K562 (cell line): ENCODE results near the gene RRP7A. TPM values are rescaled to one million over a fixed set of nuclear protein-coding genes. Genes with fewer than 3 reads are reported as not detected.

ENCODE experiments used
- BHLHE40 ChIP-seq: IDR thresholded peaks from 2 replicates; pipeline ENCODE4 v1.6.1; 2011; ENCODE audit warnings: low read length, improper control_type of control experiment
- C11orf30 ChIP-seq: fragments of 450-650 bp; IDR thresholded peaks from 2 replicates; pipeline ENCODE4 v1.6.1; 2016; ENCODE audit warnings: low read depth, mild to moderate bottlenecking
- EZH2 ChIP-seq: IDR thresholded peaks from 2 replicates; pipeline ENCODE4 v1.6.1; 2012; ENCODE audit warnings: low read depth, mild to moderate bottlenecking, inconsistent platforms, low read length, borderline replicate concordance
- HNRNPLL ChIP-seq: fragments of 200-400 bp; formaldehyde crosslinking; IDR thresholded peaks from 2 replicates; pipeline ENCODE4 v1.6.1; 2017; ENCODE audit warnings: low read length, low read depth, mild to moderate bottlenecking; ENCODE audit not compliant: poor library complexity, severe bottlenecking
- ILF3 ChIP-seq: fragments of 450-650 bp; IDR thresholded peaks from 2 replicates; pipeline ENCODE4 v1.6.1; 2018; ENCODE audit warnings: antibody characterized with exemption, mild to moderate bottlenecking, moderate library complexity, borderline replicate concordance
- NR2C1 ChIP-seq, 2 experiments: fragments of 450-650 bp; IDR thresholded peaks; 2 replicates each; pipeline ENCODE4 v1.6.1; 2017; ENCODE audit warnings: mild to moderate bottlenecking in 2 of 2, antibody characterized with exemption in 1 of 2, inconsistent platforms in 1 of 2, missing compliant biosample characterization in 1 of 2, missing genetic modification characterization in 1 of 2
- NR2C2 ChIP-seq, 2 experiments: fragments of 200-800 bp in 1 of 2; sonication (Bioruptor generic) in 1 of 2; sonication (generic) in 1 of 2; formaldehyde crosslinking in 1 of 2; IDR thresholded peaks; 2 replicates each; pipeline versions ENCODE4 v1.6.1 to v1.8.0; 2016 to 2022; ENCODE audit warnings: mild to moderate bottlenecking in 1 of 2, missing compliant biosample characterization in 1 of 2, missing genetic modification characterization in 1 of 2, missing genetic modification reagents in 1 of 2
- PHF20 ChIP-seq: fragments of 450-650 bp; IDR thresholded peaks from 2 replicates; pipeline ENCODE4 v1.6.1; 2018; ENCODE audit not compliant: partially characterized antibody
- PHF8 ChIP-seq: fragments of 200-600 bp; sonication (generic); IDR thresholded peaks from 2 replicates; pipeline ENCODE4 v1.6.1; 2012; ENCODE audit warnings: mixed run types, mild to moderate bottlenecking, inconsistent platforms, low read length, moderate library complexity, borderline replicate concordance
- POLR2A ChIP-seq: fragments of 450-650 bp; conservative IDR thresholded peaks from 2 replicates; pipeline ENCODE4 v1.6.1; 2016
- POLR2G ChIP-seq: fragments of 200-400 bp; formaldehyde crosslinking; IDR thresholded peaks from 2 replicates; pipeline ENCODE4 v1.6.1; 2017; ENCODE audit warnings: low read depth, mild to moderate bottlenecking, antibody characterized with exemption, low read length, moderate library complexity
- RBFOX2 ChIP-seq: fragments of 200-400 bp; formaldehyde crosslinking; IDR thresholded peaks from 2 replicates; pipeline ENCODE4 v1.6.1; 2017; ENCODE audit warnings: low read depth, mild to moderate bottlenecking, low read length, moderate library complexity
- RCOR1 ChIP-seq, 2 experiments: IDR thresholded peaks; 2 replicates each; pipeline ENCODE4 v1.6.1; 2012; ENCODE audit warnings: low read depth in 2 of 2, low read length in 2 of 2, borderline replicate concordance in 1 of 2, improper control_type of control experiment in 1 of 2
- ZEB2 ChIP-seq: fragments of 450-650 bp; IDR thresholded peaks from 2 replicates; pipeline ENCODE4 v1.6.1; 2016
- ZNF644 ChIP-seq: fragments of 200-800 bp; sonication (Bioruptor generic); IDR thresholded peaks from 2 replicates; pipeline ENCODE4 v1.6.1; 2016; ENCODE audit warnings: low read depth, missing genetic modification characterization, missing compliant biosample characterization
- polyA plus RNA-seq, 8 experiments: library from polyadenylated mRNA; depleted of rRNA in 4 of 8; stranded (reverse) in 5 of 8; unstranded in 3 of 8; fragments of >200 nt; fragmentation: Nextera tagmentation in 2 of 8; fragmentation: Illumina TruSeq in 1 of 8; extraction: Ambion mirVana in 2 of 8; extraction: Trizol in 1 of 8; gene quantifications; 2 replicates each; pipeline versions ENCODE4 v1.2.1 to v1.2.3, GENCODE V29; 2011 to 2014; ENCODE audit warnings: inconsistent platforms in 1 of 8, missing spikeins in 1 of 8
- total RNA-seq, 7 experiments: library from RNA; depleted of rRNA in 6 of 7; stranded (reverse); fragments of >200 nt in 6 of 7; fragmentation: Illumina TruSeq in 2 of 7; extraction: Trizol in 2 of 7; gene quantifications; 2 replicates each; pipeline versions ENCODE4 v1.2.1 to v1.2.3, GENCODE V29; 2011 to 2021; ENCODE audit warnings: low replicate concordance in 1 of 7
- TF ChIP-seq, protein P1 (sequence below): fragments of 450-650 bp; IDR thresholded peaks from 2 replicates; pipeline ENCODE4 v1.7.1; 2018; ENCODE audit warnings: mild to moderate bottlenecking, low read depth; ENCODE audit not compliant: partially characterized antibody
- TF ChIP-seq, protein P2 (sequence below): sonication (generic); formaldehyde crosslinking; IDR thresholded peaks from 2 replicates; pipeline ENCODE4 v1.8.1; 2022; ENCODE audit warnings: missing genetic modification reagents
- TF ChIP-seq, protein P3 (sequence below): fragments of 250-450 bp; sonication (Bioruptor Pico); IDR thresholded peaks from 2 replicates; pipeline ENCODE4 v1.9.0; 2021; ENCODE audit warnings: mild to moderate bottlenecking, inconsistent platforms

RRP7A gene
- total and polyA plus RNA-seq, 9 of the 15 experiments (the other 6 are each of a cell fraction or from before 2014, with no cell fraction given): 3.4 to 74.1 (median 40.3) TPM

DNA sequence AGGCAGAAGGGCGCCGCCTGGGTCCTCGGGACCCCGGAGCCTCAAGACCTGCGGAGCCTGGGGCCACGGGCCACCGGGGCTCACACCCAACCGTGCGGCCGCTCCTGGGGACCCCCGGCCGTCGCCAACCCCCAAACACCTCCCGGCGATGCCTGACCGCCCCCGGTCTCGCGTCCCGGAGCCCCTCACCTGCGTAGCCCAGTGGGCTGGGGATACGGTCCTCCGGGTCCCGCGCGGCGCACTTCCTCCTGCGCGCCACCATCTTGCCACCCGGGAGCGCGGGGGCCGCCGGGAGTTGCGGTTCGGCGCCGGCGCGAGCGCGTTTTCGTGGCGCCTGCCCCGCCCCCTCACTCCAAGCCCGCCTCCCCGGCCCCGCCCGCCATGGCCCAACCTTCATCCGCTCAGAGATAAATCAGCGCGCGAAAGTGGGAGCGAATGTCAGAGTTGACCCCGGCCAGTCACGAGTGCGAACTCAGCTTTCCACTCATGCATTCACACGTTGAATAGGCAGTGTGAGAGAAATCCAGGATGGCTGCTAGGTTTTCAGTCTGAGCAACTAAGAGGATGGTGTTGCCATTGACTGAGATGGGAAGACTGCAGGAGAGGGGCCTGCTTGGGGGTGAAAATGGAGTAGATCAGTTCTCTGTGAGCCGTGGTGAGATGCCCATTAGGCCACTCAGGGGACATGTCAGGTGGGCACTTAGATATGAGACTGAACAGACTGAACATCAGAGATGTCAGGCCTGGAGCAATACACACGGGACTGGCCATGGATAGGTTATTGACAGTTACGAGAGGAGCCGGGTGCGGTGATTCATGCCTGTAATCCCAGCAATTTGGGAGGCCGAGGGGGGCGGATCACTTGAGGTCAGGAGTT, at the start of gene RRP7A (continued):
- TF ChIP-seq, protein P1, sequence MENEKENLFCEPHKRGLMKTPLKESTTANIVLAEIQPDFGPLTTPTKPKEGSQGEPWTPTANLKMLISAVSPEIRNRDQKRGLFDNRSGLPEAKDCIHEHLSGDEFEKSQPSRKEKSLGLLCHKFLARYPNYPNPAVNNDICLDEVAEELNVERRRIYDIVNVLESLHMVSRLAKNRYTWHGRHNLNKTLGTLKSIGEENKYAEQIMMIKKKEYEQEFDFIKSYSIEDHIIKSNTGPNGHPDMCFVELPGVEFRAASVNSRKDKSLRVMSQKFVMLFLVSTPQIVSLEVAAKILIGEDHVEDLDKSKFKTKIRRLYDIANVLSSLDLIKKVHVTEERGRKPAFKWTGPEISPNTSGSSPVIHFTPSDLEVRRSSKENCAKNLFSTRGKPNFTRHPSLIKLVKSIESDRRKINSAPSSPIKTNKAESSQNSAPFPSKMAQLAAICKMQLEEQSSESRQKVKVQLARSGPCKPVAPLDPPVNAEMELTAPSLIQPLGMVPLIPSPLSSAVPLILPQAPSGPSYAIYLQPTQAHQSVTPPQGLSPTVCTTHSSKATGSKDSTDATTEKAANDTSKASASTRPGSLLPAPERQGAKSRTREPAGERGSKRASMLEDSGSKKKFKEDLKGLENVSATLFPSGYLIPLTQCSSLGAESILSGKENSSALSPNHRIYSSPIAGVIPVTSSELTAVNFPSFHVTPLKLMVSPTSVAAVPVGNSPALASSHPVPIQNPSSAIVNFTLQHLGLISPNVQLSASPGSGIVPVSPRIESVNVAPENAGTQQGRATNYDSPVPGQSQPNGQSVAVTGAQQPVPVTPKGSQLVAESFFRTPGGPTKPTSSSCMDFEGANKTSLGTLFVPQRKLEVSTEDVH: peak; percentile 59
- TF ChIP-seq HNRNPLL: no peak
- TF ChIP-seq RBFOX2: peak; percentile 80
- peak; percentile 65 for TF ChIP-seq POLR2A
- no peak for TF ChIP-seq ZNF644 (tag)
- TF ChIP-seq EZH2: no peak
- TF ChIP-seq NR2C1 (IDR thresholded peaks at IDR 0.05): 0 out of 2 replicates have a peak, but pooled peaks have one; percentile 34
- 0 out of 2 replicates have a peak, but pooled peaks have one; percentile 39 for TF ChIP-seq NR2C1 (tag; IDR thresholded peaks at IDR 0.05)
- no peak for TF ChIP-seq ILF3
- no peak for TF ChIP-seq NR2C2 (CRISPR knock-in tag; IDR thresholded peaks at IDR 0.05)
- peak; percentile 62 for TF ChIP-seq NR2C2 (tag; IDR thresholded peaks at IDR 0.05)
- TF ChIP-seq C11orf30: peak; percentile 79
- no peak for TF ChIP-seq ZEB2
- 0 out of 4 replicates have a peak, but pooled peaks of 1 of the 2 experiments have one; percentile 21 for TF ChIP-seq RCOR1 (IDR thresholded peaks at IDR 0.05; ENCODE audit: borderline replicate concordance in 1 of 2, low read depth in 2 of 2, low read length in 2 of 2)
- TF ChIP-seq, protein P2, sequence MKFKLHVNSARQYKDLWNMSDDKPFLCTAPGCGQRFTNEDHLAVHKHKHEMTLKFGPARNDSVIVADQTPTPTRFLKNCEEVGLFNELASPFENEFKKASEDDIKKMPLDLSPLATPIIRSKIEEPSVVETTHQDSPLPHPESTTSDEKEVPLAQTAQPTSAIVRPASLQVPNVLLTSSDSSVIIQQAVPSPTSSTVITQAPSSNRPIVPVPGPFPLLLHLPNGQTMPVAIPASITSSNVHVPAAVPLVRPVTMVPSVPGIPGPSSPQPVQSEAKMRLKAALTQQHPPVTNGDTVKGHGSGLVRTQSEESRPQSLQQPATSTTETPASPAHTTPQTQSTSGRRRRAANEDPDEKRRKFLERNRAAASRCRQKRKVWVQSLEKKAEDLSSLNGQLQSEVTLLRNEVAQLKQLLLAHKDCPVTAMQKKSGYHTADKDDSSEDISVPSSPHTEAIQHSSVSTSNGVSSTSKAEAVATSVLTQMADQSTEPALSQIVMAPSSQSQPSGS (CRISPR knock-in tag): no peak
- TF ChIP-seq PHF8: peak; percentile 63; the same call in 1 of the 2 replicates
- TF ChIP-seq PHF20: peak; percentile 65
- TF ChIP-seq, protein P3, sequence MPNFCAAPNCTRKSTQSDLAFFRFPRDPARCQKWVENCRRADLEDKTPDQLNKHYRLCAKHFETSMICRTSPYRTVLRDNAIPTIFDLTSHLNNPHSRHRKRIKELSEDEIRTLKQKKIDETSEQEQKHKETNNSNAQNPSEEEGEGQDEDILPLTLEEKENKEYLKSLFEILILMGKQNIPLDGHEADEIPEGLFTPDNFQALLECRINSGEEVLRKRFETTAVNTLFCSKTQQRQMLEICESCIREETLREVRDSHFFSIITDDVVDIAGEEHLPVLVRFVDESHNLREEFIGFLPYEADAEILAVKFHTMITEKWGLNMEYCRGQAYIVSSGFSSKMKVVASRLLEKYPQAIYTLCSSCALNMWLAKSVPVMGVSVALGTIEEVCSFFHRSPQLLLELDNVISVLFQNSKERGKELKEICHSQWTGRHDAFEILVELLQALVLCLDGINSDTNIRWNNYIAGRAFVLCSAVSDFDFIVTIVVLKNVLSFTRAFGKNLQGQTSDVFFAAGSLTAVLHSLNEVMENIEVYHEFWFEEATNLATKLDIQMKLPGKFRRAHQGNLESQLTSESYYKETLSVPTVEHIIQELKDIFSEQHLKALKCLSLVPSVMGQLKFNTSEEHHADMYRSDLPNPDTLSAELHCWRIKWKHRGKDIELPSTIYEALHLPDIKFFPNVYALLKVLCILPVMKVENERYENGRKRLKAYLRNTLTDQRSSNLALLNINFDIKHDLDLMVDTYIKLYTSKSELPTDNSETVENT: no peak
- TF ChIP-seq BHLHE40: no peak
- TF ChIP-seq POLR2G: peak; percentile 86
